Breast epithelium (tissue), 3 donors: ENCODE data around the gene KCNQ5.

Experiments
- POLR2A ChIP-seq: fragments of 450-650 bp; IDR thresholded peaks from one replicate; pipeline ENCODE4 v1.6.1; 2016; ENCODE audit warnings: antibody characterized with exemption, mild to moderate bottlenecking, moderate library complexity
- TF ChIP-seq, protein P1 (sequence below), 3 donors: fragments of 450-650 bp; IDR thresholded peaks; one replicate each; pipeline ENCODE4 v1.5.1; 2016 to 2017; ENCODE audit warnings: antibody characterized with exemption in 3 of 3, mild to moderate bottlenecking in 3 of 3, moderate library complexity in 3 of 3

DNA sequence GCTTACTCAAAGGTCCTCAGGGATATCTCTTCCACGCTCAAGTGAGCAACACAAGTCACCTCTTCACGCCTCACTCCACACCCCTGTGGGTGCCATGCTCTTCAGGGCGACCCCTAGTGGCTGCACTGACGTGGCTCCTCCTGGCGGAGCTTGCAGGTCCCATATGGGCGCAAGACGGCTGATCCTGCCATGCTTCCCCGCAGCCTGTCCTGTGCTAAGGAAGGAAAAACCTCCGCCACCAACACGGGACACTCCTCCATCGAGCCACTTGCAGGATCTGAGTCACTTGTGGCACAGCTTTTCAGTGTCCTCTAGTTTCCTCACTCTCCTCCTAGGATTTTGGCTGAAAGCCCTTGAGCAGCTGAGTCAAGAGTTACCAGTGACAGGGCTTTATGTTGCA, 512.7 kb downstream of the KCNQ5 start:
- TF ChIP-seq, protein P1, sequence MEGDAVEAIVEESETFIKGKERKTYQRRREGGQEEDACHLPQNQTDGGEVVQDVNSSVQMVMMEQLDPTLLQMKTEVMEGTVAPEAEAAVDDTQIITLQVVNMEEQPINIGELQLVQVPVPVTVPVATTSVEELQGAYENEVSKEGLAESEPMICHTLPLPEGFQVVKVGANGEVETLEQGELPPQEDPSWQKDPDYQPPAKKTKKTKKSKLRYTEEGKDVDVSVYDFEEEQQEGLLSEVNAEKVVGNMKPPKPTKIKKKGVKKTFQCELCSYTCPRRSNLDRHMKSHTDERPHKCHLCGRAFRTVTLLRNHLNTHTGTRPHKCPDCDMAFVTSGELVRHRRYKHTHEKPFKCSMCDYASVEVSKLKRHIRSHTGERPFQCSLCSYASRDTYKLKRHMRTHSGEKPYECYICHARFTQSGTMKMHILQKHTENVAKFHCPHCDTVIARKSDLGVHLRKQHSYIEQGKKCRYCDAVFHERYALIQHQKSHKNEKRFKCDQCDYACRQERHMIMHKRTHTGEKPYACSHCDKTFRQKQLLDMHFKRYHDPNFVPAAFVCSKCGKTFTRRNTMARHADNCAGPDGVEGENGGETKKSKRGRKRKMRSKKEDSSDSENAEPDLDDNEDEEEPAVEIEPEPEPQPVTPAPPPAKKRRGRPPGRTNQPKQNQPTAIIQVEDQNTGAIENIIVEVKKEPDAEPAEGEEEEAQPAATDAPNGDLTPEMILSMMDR (IDR thresholded peaks at IDR 0.05), result no peak
- no peak for TF ChIP-seq POLR2A
